Heart right ventricle (tissue), 16 donors: Measurements from ENCODE around the gene CCT6B. TPM values are rescaled to one million over a fixed set of nuclear protein-coding genes. Genes with fewer than 3 reads are reported as not detected.
A peak's percentile ranks its signal among the peaks of the same experiment; 100 is the strongest.
"Not testable (repeated sequence)": the region's sequence is repeated elsewhere in the genome, so short reads cannot be mapped to it uniquely, and the experiment has no call there.

Experiments used
- ATAC-seq, 8 donors: fragments of 200-7000 bp; cut with Tn5 transposase; one replicate each; pipeline ENCODE4 v1.9.1; 2020; ENCODE audit warnings: mild to moderate bottlenecking in 8 of 8, moderate library complexity in 8 of 8, moderate number of reproducible peaks in 1 of 8
- DNase-seq, 2 donors: peaks; one replicate each; pipeline ENCODE4 v3.0.0-alpha.2; 2020
- H3K27ac ChIP-seq, 10 donors: fragments of 200-600 bp; sonication (generic) in 2 of 10; one replicate each; pipeline versions ENCODE4 v1.5.0 to v1.8.0; 2020 to 2022; ENCODE audit warnings: mild to moderate bottlenecking in 3 of 10
- H3K27me3 ChIP-seq, 7 donors: fragments of 200-600 bp; one replicate each; pipeline ENCODE4 v1.8.0; 2021 to 2022; ENCODE audit warnings: mild to moderate bottlenecking in 2 of 7
- H3K36me3 ChIP-seq, 9 donors: fragments of 200-600 bp; sonication (generic) in 1 of 9; one replicate each; pipeline versions ENCODE4 v1.5.0 to v1.8.0; 2020 to 2022; ENCODE audit warnings: mild to moderate bottlenecking in 2 of 9
- H3K4me1 ChIP-seq, 9 donors: fragments of 200-600 bp; sonication (generic) in 1 of 9; one replicate each; pipeline versions ENCODE4 v1.5.0 to v1.8.0; 2020 to 2022; ENCODE audit warnings: mild to moderate bottlenecking in 4 of 9
- H3K4me3 ChIP-seq, 10 donors: fragments of 200-600 bp; sonication (generic) in 2 of 10; one replicate each; pipeline versions ENCODE4 v1.5.0 to v1.8.0; 2020 to 2022; ENCODE audit warnings: mild to moderate bottlenecking in 7 of 10, moderate library complexity in 2 of 10
- H3K9me3 ChIP-seq, 11 donors: fragments of 200-600 bp in 10 of 11; sonication (generic) in 2 of 11; one replicate each; pipeline versions ENCODE4 v1.5.0 to v1.8.0; 2013 to 2022; ENCODE audit warnings: mild to moderate bottlenecking in 2 of 11, control low read depth in 1 of 11, moderate library complexity in 1 of 11
- CTCF ChIP-seq, 9 donors: fragments of 200-600 bp; sonication (generic) in 2 of 9; IDR thresholded peaks; one replicate each; pipeline versions ENCODE4 v1.5.0 to v1.8.0; 2021 to 2022; ENCODE audit warnings: antibody characterized with exemption in 9 of 9, mild to moderate bottlenecking in 5 of 9, moderate library complexity in 1 of 9
- WGBS, 2 donors: extraction: QIAGEN DNeasy Blood & Tissue Kit; methylation state at CpG; one replicate each; pipeline ENCODE4 v1.1.7; 2013; ENCODE audit warnings: inconsistent platforms in 1 of 2; 5-methylcytosine and 5-hydroxymethylcytosine counted together
- intact Hi-C, 10 donors: fragments of 100-400 bp; cut with DNase I; formaldehyde crosslinking; loops; one replicate each; pipeline versions ENCODE4 v1.11.1 to v1.14.2; 2022
- polyA plus RNA-seq, 2 donors: library from polyadenylated mRNA; stranded (reverse); fragments of 200-250 nt; gene quantifications; one replicate each; pipeline ENCODE4 v1.2.3, GENCODE V29; 2013
- total RNA-seq, 10 donors: library from RNA; stranded (reverse); fragmentation: NEBNext Ultra II Directional in 3 of 10; extraction: Animal tissue kit (Norgen Biotek cat#: 25700) in 3 of 10; gene quantifications; one replicate each; pipeline versions ENCODE4 v1.2.1 to v1.2.4, GENCODE V29; 2021 to 2023
- donor health status: Arrhythmogenic right ventricular cardiomyopathy.
- donor health status: ischemic (EF 13 %, LVEDD 7.1; RV severe dilation, severe dysfunction).
- donor health status: healthy with polysubstance abuse.
- donor health status: DM: no; HTN: yes; CAD: no.
- donor health status: DM: no; HTN: no; CAD: no.
- donor health status: ischemic (EF 25% LVEDD 6.9; RV normal size, moderate dysfunction).
- donor health status: ischemic (EF 25% LVEDD 5.7; RV mildly dilated, moderate dysfunction).
- donor health status: healthy.
- donor health status: DM: yes; HTN: yes; CAD: no.
- donor health status: Ischemic cardiomyopathy.
- donor health status: ischemic (EF 35%, LVEDD 5.7; RV mildly dilated, moderate dysfunction).
- donor health status: nonischemic (EF 11% LVEDD 7.7; RV severe dilation, severe dysfunction).
- donor health status: DM: yes; HTN: yes; CAD: no.
- donor health status: PGD.
- donor health status: ischemic (EF 29% LVEDD 5.4; RV normal size, mild dysfunction).
- donor health status: nonischemic (EF 23%, LVEDD 6.1; RV moderate dilation, normal function).

CCT6B gene
- total and polyA plus RNA-seq, 12 donors: 0.67 to 2.8 (median 1.6) TPM

GRCh38 chr17:35006345-35006744 lies 45.1 kb upstream of the CCT6B start:
- 86 to 89% methylated on average over 4 of the region's 4 CpGs for WGBS, 2 donors
- Histone ChIP-seq H3K4me3 (no peak overlapping the region), H3K27ac (no peak overlapping the region), H3K36me3 (peaks cover 0 to 97% (median 16%) of the 10 kb centered on the region in 9 donors), H3K4me1 (peaks cover 0 to 19% (median 6%) of the 10 kb centered on the region in 9 donors), H3K27me3 (no peaks in the 10 kb centered on the region), H3K9me3 (no peaks in the 10 kb centered on the region)
- intact Hi-C loops: no loop called here
- no peak for TF ChIP-seq CTCF (IDR thresholded peaks at IDR 0.05)
- DNase-seq: no peak
- no peak for ATAC-seq

- DNase-seq (no peak), ATAC-seq (no peak)
- H3K27ac ChIP-seq: peak overlapping the region in 1 of 10 donors; percentile 49
- no peaks in the 10 kb centered on the region for H3K27me3 ChIP-seq
- no peak for TF ChIP-seq CTCF (IDR thresholded peaks at IDR 0.05)
- intact Hi-C loops: no loop called here
- no peak overlapping the region for H3K4me3 ChIP-seq
- WGBS, 2 donors: 89 to 93% methylated on average over 4 of the region's 4 CpGs
- H3K4me1 ChIP-seq: peaks cover 0 to 19% (median 7%) of the 10 kb centered on the region in 9 donors
- H3K9me3 ChIP-seq: no peaks in the 10 kb centered on the region
- H3K36me3 ChIP-seq: peaks cover 0 to 95% (median 17%) of the 10 kb centered on the region in 9 donors
These were observed 42.5 kb upstream of the CCT6B start for GRCh38 chr17:35003778-35004177.

DNA sequence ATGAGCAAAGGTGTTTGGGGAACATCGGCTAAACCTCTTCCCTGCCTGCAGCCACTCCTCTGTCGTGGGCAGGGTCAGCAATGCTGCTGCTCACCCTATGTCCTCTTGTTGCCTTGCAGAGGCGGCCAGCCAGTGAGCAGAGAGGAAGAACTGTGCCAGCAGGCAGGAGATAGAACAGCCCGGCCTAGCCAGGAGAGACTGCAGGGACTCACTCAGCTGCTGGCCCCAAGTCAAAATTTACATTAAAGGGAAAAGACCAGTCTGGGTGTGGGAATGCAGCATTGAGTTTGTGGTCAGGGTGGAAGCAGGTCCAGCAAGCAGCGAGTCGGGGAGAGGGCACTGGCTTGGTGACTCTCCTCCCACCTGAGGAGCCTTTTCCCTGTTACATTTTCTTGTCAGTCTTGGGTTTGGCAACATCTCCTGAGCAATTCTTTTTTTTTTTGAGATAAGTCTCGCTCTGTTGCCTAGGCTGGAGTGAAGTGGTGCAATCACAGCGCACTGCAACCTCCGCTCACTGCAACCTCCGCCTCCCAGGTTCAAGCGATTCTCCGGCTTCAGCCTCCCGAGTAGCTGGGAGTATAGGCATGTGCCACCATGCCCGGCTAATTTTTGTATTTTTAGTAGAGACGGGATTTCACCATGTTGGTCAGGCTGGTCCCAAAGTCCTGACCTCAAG lies 41.8 kb upstream of the CCT6B start:
- ATAC-seq (peak; percentile 72 to 92 (median 80)), DNase-seq (peak; percentile 42 to 52)
- TF ChIP-seq CTCF (IDR thresholded peaks at IDR 0.05): no peak
- H3K36me3 ChIP-seq: peaks cover 0 to 97% (median 21%) of the 10 kb centered on the region in 9 donors
- H3K4me3 ChIP-seq: no peak overlapping the region
- intact Hi-C loops: no loop called here
- peaks cover 0 to 26% (median 12%) of the 10 kb centered on the region in 9 donors for H3K4me1 ChIP-seq
- WGBS, 2 donors: 63 to 76% methylated on average over 15 of the region's 15 CpGs
- peak overlapping the region in 8 of 10 donors; percentile 20 to 56 (median 42) for H3K27ac ChIP-seq
- no peaks in the 10 kb centered on the region for H3K27me3 ChIP-seq
- H3K9me3 ChIP-seq: no peaks in the 10 kb centered on the region

- Histone ChIP-seq H3K9me3 (no peaks in the 10 kb centered on the region), H3K4me3 (no peak overlapping the region), H3K36me3 (peaks cover 0 to 96% (median 24%) of the 10 kb centered on the region in 9 donors), H3K4me1 (peaks cover 9 to 39% (median 24%) of the 10 kb centered on the region in 9 donors), H3K27me3 (no peaks in the 10 kb centered on the region), H3K27ac (peak overlapping the region in 1 of 10 donors; percentile 28)
- no peak for DNase-seq
- WGBS, 2 donors: 83 to 87% methylated on average over 2 of the region's 2 CpGs
- intact Hi-C loops: no loop called here
- ATAC-seq: no peak
- no peak for TF ChIP-seq CTCF (IDR thresholded peaks at IDR 0.05)
These were observed 40.3 kb upstream of the CCT6B start for GRCh38 chr17:35001549-35001948.

DNA sequence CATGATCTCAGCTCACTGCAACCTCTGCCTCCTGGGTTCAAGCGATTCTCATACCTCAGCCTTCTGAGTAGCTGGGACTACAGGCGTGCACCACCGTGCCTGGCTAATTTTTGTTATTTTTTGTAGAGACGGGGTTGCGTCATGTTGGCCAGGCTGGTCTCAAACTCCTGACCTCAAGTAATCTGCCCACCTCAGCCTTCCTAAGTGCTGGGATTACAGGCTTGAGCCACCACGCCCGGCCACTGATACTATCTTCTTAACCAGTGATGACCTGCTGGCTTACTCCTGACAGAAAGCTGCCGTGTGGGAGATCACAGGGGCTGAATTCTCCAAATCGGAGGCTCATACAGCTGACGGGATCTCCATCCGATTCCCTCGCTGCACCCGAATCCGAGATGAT lies 39.7 kb upstream of the CCT6B start:
- H3K27me3 ChIP-seq, intact Hi-C loops, H3K27ac ChIP-seq, ATAC-seq, DNase-seq, H3K9me3 ChIP-seq, H3K4me3 ChIP-seq: not testable (repeated sequence)
- H3K36me3 ChIP-seq: peaks cover 0 to 96% (median 24%) of the 10 kb centered on the region in 9 donors
- peaks cover 9 to 40% (median 27%) of the 10 kb centered on the region in 9 donors for H3K4me1 ChIP-seq
- 91 to 93% methylated on average over 14 of the region's 14 CpGs for WGBS, 2 donors
